Kidney (tissue), 14 donors: ENCODE results near the gene PTPRG. TPM values are rescaled to one million over a fixed set of nuclear protein-coding genes. Genes with fewer than 3 reads are reported as not detected.
"Not testable (repeated sequence)": the region's sequence is repeated elsewhere in the genome, so short reads cannot be mapped to it uniquely, and the experiment has no call there.

Experiments
- DNase-seq, 5 donors: peaks; one replicate each; pipeline ENCODE4 v3.0.0-alpha.2; 2013 to 2020
- FAIRE-seq: peaks from 2 replicates; lab custom pipeline; 2012; peaks lifted over from hg19 to GRCh38; lab: Jason Lieb, UNC
- H3K27ac ChIP-seq, 2 donors: one replicate each; pipeline ENCODE4 v1.7.0; 2013; ENCODE audit warnings: low read depth in 2 of 2, low read length in 2 of 2, inconsistent platforms in 1 of 2
- H3K27me3 ChIP-seq: one replicate; pipeline ENCODE4 v1.7.1; 2013; ENCODE audit warnings: low read length, inconsistent platforms; ENCODE audit not compliant: control insufficient read depth, insufficient read depth
- H3K36me3 ChIP-seq, 3 donors: one replicate each; pipeline versions ENCODE4 v1.7.0 to v1.7.1; 2013; ENCODE audit warnings: low read length in 3 of 3, control low read depth in 1 of 3, inconsistent platforms in 1 of 3; ENCODE audit not compliant: insufficient read depth in 3 of 3, control insufficient read depth in 2 of 3
- H3K4me1 ChIP-seq, 3 donors: one replicate each; pipeline versions ENCODE4 v1.7.0 to v1.7.1; 2013; ENCODE audit warnings: low read length in 3 of 3, inconsistent platforms in 1 of 3, low read depth in 1 of 3; ENCODE audit not compliant: control insufficient read depth in 2 of 3, insufficient read depth in 2 of 3
- H3K4me3 ChIP-seq, 3 donors: one replicate each; pipeline versions ENCODE4 v1.7.0 to v1.8.1; 2013; ENCODE audit warnings: low read length in 3 of 3, control low read depth in 1 of 3, inconsistent platforms in 1 of 3
- H3K9ac ChIP-seq, 3 donors: one replicate each; pipeline versions ENCODE4 v1.7.0 to v1.7.1; 2013; ENCODE audit warnings: low read length in 3 of 3, control low read depth in 1 of 3, inconsistent platforms in 1 of 3
- H3K9me3 ChIP-seq, 3 donors: one replicate each; pipeline versions ENCODE4 v1.7.0 to v1.7.1; 2013; ENCODE audit warnings: low read length in 3 of 3, control low read depth in 1 of 3, inconsistent platforms in 1 of 3; ENCODE audit not compliant: control insufficient read depth in 2 of 3, insufficient read depth in 1 of 3
- CTCF ChIP-seq: IDR thresholded peaks from 3 replicates; pipeline ENCODE4 v1.5.1; 2012; ENCODE audit warnings: mild to moderate bottlenecking, moderate library complexity, borderline replicate concordance; ENCODE audit not compliant: insufficient read depth; ENCODE audit errors: extremely low read depth
- intact Hi-C: fragments of 100-400 bp; cut with DNase I; formaldehyde crosslinking; loops from one replicate; pipeline ENCODE4 v1.11.1; 2022
- polyA plus RNA-seq: library from polyadenylated mRNA; stranded (reverse); fragments of 350-450 nt; fragmentation: Illumina TruSeq; extraction: RNeasy Lipid Tissue Mini Kit (QIAGEN cat#74804); gene quantifications from one replicate; pipeline ENCODE4 v1.2.3, GENCODE V29; 2014; ENCODE audit warnings: low read depth, low replicate concordance; ENCODE audit not compliant: insufficient read depth
- total RNA-seq: library from RNA; stranded (reverse); fragmentation: NEBNext Ultra II Directional; extraction: Animal tissue kit (Norgen Biotek cat#: 25700); gene quantifications from one replicate; pipeline ENCODE4 v1.2.1, GENCODE V29; 2021
- donor health status: control.
- donor health status: control.
- donor health status: control.
- donor health status: control.
- donor health status: control.
- donor health status: DM: yes; HTN: yes; CAD: no.
- donor health status: Normal renal cell carcinoma (clear cell type).

PTPRG gene
- total and polyA plus RNA-seq, 2 donors from 2014 or later, result 9.2 to 154 TPM

DNA sequence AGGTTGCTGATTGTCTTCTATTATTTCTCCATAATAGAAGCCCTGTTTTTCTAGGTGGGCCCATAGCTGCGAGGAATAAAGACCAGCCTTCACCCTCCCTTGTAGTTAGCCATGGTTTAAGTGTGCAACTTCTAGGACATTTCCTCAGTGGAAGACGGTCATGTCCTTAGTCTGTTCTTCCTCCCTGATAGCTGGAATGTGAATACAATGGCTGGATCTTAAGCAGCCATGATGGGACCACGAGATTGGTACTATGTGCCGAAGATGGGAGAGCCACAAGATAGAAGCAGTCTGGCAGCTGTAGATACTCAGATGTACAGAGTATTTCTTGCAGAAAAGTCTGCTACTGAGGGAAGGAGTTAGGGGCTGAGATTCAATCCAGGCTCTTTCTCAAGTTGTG lies 152.9 kb downstream of the PTPRG start:
- intact Hi-C loops, result no loop called here
- FAIRE-seq, result no peak
- Histone ChIP-seq H3K4me1 (no peaks in the 10 kb centered on the region), H3K9ac (no peak overlapping the region), H3K4me3 (no peak overlapping the region), H3K27me3 (no peaks in the 10 kb centered on the region), H3K9me3 (no peaks in the 10 kb centered on the region), H3K27ac (no peak overlapping the region), H3K36me3 (no peaks in the 10 kb centered on the region)
- no peak for DNase-seq
- TF ChIP-seq CTCF, result no peak

- Histone ChIP-seq H3K27ac (no peak overlapping the region), H3K9ac (no peak overlapping the region), H3K9me3 (no peaks in the 10 kb centered on the region), H3K27me3 (no peaks in the 10 kb centered on the region), H3K4me1 (no peaks in the 10 kb centered on the region), H3K36me3 (no peaks in the 10 kb centered on the region), H3K4me3 (no peak overlapping the region)
- FAIRE-seq (no peak), DNase-seq (no peak)
- TF ChIP-seq CTCF, result no peak
- intact Hi-C loops, result no loop called here
Observed at GRCh38 chr3:61715886-61716527, 154.6 kb downstream of the PTPRG start.

DNA sequence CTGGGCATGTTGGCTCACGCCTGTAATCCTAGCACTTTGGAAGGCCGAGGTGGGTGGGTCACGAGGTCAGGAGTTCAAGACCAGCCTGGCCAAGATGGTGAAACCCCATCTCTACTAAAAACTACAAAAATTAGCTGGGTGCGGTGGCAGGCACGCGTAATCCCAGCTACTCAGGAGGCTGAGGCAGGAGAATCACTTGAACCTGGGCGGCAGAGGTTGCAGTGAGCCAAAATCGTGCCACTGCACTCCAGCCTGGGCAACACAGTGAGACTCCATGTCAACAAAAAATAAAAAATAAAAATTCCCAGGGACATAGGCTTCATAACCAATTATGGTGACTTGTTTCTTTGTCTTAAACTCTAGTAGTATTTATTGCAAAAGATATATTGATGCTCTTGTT lies 155.3 kb downstream of the PTPRG start:
- DNase-seq, H3K4me3 ChIP-seq, H3K36me3 ChIP-seq, intact Hi-C loops, H3K27me3 ChIP-seq, H3K27ac ChIP-seq, H3K9me3 ChIP-seq, H3K4me1 ChIP-seq, FAIRE-seq, H3K9ac ChIP-seq: not testable (repeated sequence)

GRCh38 chr3:61718565-61718964 lies 157.2 kb downstream of the PTPRG start:
- no peak for TF ChIP-seq CTCF

More at GRCh38 chr3:61718565-61718964, 157.2 kb downstream of the PTPRG start:
- Histone ChIP-seq H3K9me3 (no peaks in the 10 kb centered on the region), H3K4me1 (peaks cover 0 to 3% (median 0%) of the 10 kb centered on the region in 3 donors), H3K4me3 (no peak overlapping the region), H3K27ac (no peak overlapping the region), H3K36me3 (no peaks in the 10 kb centered on the region), H3K27me3 (no peaks in the 10 kb centered on the region), H3K9ac (no peak overlapping the region)
- FAIRE-seq (no peak), DNase-seq (no peak)
- intact Hi-C loops, result no loop called here
